Measurements from ENCODE around the gene GCHFR. TPM values are rescaled to one million over a fixed set of nuclear protein-coding genes. Genes with fewer than 3 reads are reported as not detected.

GCHFR gene
- total RNA-seq, 1 experiment from 2014 or later: 5.6 TPM

GRCh38 chr15:40796512-40796911 lies 32.6 kb downstream of the GCHFR start:
- H3K27me3 Mint-ChIP-seq (ENCODE audit: unreplicated experiment): no peaks in the 10 kb centered on the region
- no TSS peak for BruUV-seq (replicated peaks)
- DNase-seq: no peak
- CTCF ChIA-PET: interaction anchor here (0.9 kb wide), 1 partner anchor 12 kb away, joined by 5 read pairs; no protein-coding TSS in a partner anchor
- no peaks in the 10 kb centered on the region for H3K9me3 Mint-ChIP-seq (ENCODE audit: low read depth, unreplicated experiment)
- intact Hi-C loops (cut with micrococcal nuclease; ENCODE audit: unreplicated experiment): no loop called here
- peaks cover 23% of the 10 kb centered on the region for H3K4me1 Mint-ChIP-seq (ENCODE audit: low read depth, unreplicated experiment)
- no peaks in the 10 kb centered on the region for H3K36me3 Mint-ChIP-seq (ENCODE audit: insufficient read depth, unreplicated experiment)
- H3K4me3 Mint-ChIP-seq (ENCODE audit: low read depth, unreplicated experiment): no peak overlapping the region
- no peak for TF ChIP-seq CTCF (IDR thresholded peaks at IDR 0.05; ENCODE audit: unreplicated experiment)
- H3K27ac Mint-ChIP-seq (ENCODE audit: unreplicated experiment): no peak overlapping the region

- Mint-ChIP-seq H3K36me3 (ENCODE audit: insufficient read depth, unreplicated experiment) (no peaks in the 10 kb centered on the region), H3K4me3 (ENCODE audit: low read depth, unreplicated experiment) (no peak overlapping the region), H3K27me3 (ENCODE audit: unreplicated experiment) (no peaks in the 10 kb centered on the region), H3K9me3 (ENCODE audit: low read depth, unreplicated experiment) (no peaks in the 10 kb centered on the region), H3K27ac (ENCODE audit: unreplicated experiment) (no peak overlapping the region), H3K4me1 (ENCODE audit: low read depth, unreplicated experiment) (peaks cover 13% of the 10 kb centered on the region)
- TF ChIP-seq CTCF (IDR thresholded peaks at IDR 0.05; ENCODE audit: unreplicated experiment): no peak
- CTCF ChIA-PET: no interaction called here
- no peak for DNase-seq
- intact Hi-C loops (cut with micrococcal nuclease; ENCODE audit: unreplicated experiment): no loop called here
- BruUV-seq (replicated peaks): no TSS peak
Observed at GRCh38 chr15:40799523-40799922, 35.7 kb downstream of the GCHFR start.

DNA sequence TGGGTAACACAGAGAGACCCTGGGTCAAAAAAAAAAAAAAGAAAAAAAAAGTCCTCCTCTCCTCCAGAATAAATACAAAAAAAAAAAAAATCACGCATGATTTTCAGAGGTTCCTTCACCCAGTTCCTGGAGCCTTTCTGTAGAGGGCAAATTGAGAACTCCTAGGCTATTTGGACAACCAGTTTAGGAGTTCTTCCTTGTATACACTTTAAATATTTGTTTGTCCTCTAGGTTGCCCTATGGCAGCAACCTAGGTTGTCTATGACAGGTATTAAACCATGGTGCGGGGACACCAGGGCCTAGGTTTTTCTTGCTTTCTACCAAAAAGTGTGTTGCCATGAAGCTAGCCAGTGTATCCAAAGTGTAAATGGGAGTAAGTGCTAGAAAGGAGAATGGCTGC lies 39.2 kb downstream of the GCHFR start:
- intact Hi-C loops (cut with micrococcal nuclease; ENCODE audit: unreplicated experiment): no loop called here
- no TSS peak for BruUV-seq (replicated peaks)
- H3K27ac Mint-ChIP-seq (ENCODE audit: unreplicated experiment): no peak overlapping the region
- DNase-seq: no peak
- H3K4me3 Mint-ChIP-seq (ENCODE audit: low read depth, unreplicated experiment): no peak overlapping the region
- H3K4me1 Mint-ChIP-seq (ENCODE audit: low read depth, unreplicated experiment): no peaks in the 10 kb centered on the region
- CTCF ChIA-PET: no interaction called here
- H3K9me3 Mint-ChIP-seq (ENCODE audit: low read depth, unreplicated experiment): no peaks in the 10 kb centered on the region
- peaks cover 13% of the 10 kb centered on the region for H3K36me3 Mint-ChIP-seq (ENCODE audit: insufficient read depth, unreplicated experiment)
- TF ChIP-seq CTCF (IDR thresholded peaks at IDR 0.05; ENCODE audit: unreplicated experiment): no peak
- H3K27me3 Mint-ChIP-seq (ENCODE audit: unreplicated experiment): no peaks in the 10 kb centered on the region

GRCh38 chr15:40803688-40804087 lies 39.8 kb downstream of the GCHFR start:
- H3K27ac Mint-ChIP-seq (ENCODE audit: unreplicated experiment): no peak overlapping the region
- peaks cover 13% of the 10 kb centered on the region for H3K36me3 Mint-ChIP-seq (ENCODE audit: insufficient read depth, unreplicated experiment)
- no TSS peak for BruUV-seq (replicated peaks)
- no peak for DNase-seq
- H3K4me3 Mint-ChIP-seq (ENCODE audit: low read depth, unreplicated experiment): no peak overlapping the region
- no peak for TF ChIP-seq CTCF (IDR thresholded peaks at IDR 0.05; ENCODE audit: unreplicated experiment)
- H3K27me3 Mint-ChIP-seq (ENCODE audit: unreplicated experiment): no peaks in the 10 kb centered on the region
- CTCF ChIA-PET: no interaction called here
- intact Hi-C loops (cut with micrococcal nuclease; ENCODE audit: unreplicated experiment): no loop called here
- H3K9me3 Mint-ChIP-seq (ENCODE audit: low read depth, unreplicated experiment): no peaks in the 10 kb centered on the region
- no peaks in the 10 kb centered on the region for H3K4me1 Mint-ChIP-seq (ENCODE audit: low read depth, unreplicated experiment)
